Tibial nerve (tissue), 4 donors: ENCODE measurements around the gene ATP6V0E2. TPM values are rescaled to one million over a fixed set of nuclear protein-coding genes. Genes with fewer than 3 reads are reported as not detected.

ENCODE experiments used
- DNase-seq, 2 donors: peaks; one replicate each; pipeline ENCODE4 v3.0.0-alpha.2; 2019; ENCODE audit warnings: low spot score in 2 of 2
- H3K27ac ChIP-seq, 4 donors: fragments of 200-600 bp; sonication (generic) in 3 of 4; one replicate each; pipeline ENCODE4 v1.5.1; 2017 to 2019; ENCODE audit warnings: mild to moderate bottlenecking in 1 of 4
- H3K27me3 ChIP-seq, 2 donors: fragments of 200-600 bp; sonication (generic) in 1 of 2; one replicate each; pipeline versions ENCODE4 v1.5.1 to v1.6.0; 2017 to 2019
- H3K36me3 ChIP-seq, 3 donors: fragments of 200-600 bp; sonication (generic); one replicate each; pipeline ENCODE4 v1.5.1; 2018 to 2019
- H3K4me1 ChIP-seq, 4 donors: fragments of 200-600 bp; sonication (generic) in 3 of 4; one replicate each; pipeline ENCODE4 v1.5.1; 2017 to 2019
- H3K4me3 ChIP-seq, 4 donors: fragments of 200-600 bp; sonication (generic) in 3 of 4; one replicate each; pipeline ENCODE4 v1.5.1; 2017 to 2019; ENCODE audit warnings: mild to moderate bottlenecking in 1 of 4, moderate library complexity in 1 of 4
- H3K9me3 ChIP-seq, 4 donors: fragments of 200-600 bp; sonication (generic) in 3 of 4; one replicate each; pipeline ENCODE4 v1.5.1; 2017 to 2019
- CTCF ChIP-seq, 5 experiments: fragments of 200-600 bp in 3 of 5; fragments of 450-650 bp in 2 of 5; sonication (generic) in 3 of 5; IDR thresholded peaks; one replicate each; pipeline ENCODE4 v1.5.1; 2016 to 2019; ENCODE audit warnings: antibody characterized with exemption in 5 of 5, mild to moderate bottlenecking in 3 of 5, moderate library complexity in 2 of 5
- EP300 ChIP-seq, 2 donors: sonication (generic); formaldehyde crosslinking; IDR thresholded peaks; one replicate each; pipeline ENCODE4 v1.6.1; 2017; ENCODE audit warnings: antibody characterized with exemption in 2 of 2, mild to moderate bottlenecking in 1 of 2
- POLR2A ChIP-seq, 2 donors: fragments of 450-650 bp; IDR thresholded peaks; one replicate each; pipeline ENCODE4 v1.6.1; 2017; ENCODE audit warnings: antibody characterized with exemption in 2 of 2, mild to moderate bottlenecking in 2 of 2, moderate library complexity in 2 of 2
- WGBS, 2 donors: methylation state at CpG; one replicate each; pipeline ENCODE4 v1.1.5; 2018; 5-methylcytosine and 5-hydroxymethylcytosine counted together
- total RNA-seq, 4 donors: library from RNA; depleted of rRNA; stranded (reverse); fragments of >200 nt; gene quantifications; one replicate each; pipeline ENCODE4 v1.1.0, GENCODE V29; 2016

ATP6V0E2 gene
- total RNA-seq, 4 donors from 2014 or later: 28.7 to 49.5 (median 38.1) TPM

- WGBS, 2 donors: 91 to 96% methylated on average over 3 of the region's 3 CpGs
- H3K27ac ChIP-seq: no peak overlapping the region
- no peaks in the 10 kb centered on the region for H3K9me3 ChIP-seq
- no peak for DNase-seq
- TF ChIP-seq POLR2A (IDR thresholded peaks at IDR 0.05) (no peak), EP300 (IDR thresholded peaks at IDR 0.05) (no peak), CTCF (IDR thresholded peaks at IDR 0.05) (no peak)
- H3K4me3 ChIP-seq: no peak overlapping the region
- peaks cover 0 to 70% (median 7%) of the 10 kb centered on the region in 3 donors for H3K36me3 ChIP-seq
- H3K27me3 ChIP-seq: no peaks in the 10 kb centered on the region
- H3K4me1 ChIP-seq: no peaks in the 10 kb centered on the region
Observed at GRCh38 chr7:149846436-149847046, 27.2 kb upstream of the ATP6V0E2 start.

- peaks cover 0 to 88% (median 7%) of the 10 kb centered on the region in 3 donors for H3K36me3 ChIP-seq
- 86 to 89% methylated on average over 6 of the region's 6 CpGs for WGBS, 2 donors
- H3K9me3 ChIP-seq: no peaks in the 10 kb centered on the region
- H3K4me3 ChIP-seq: no peak overlapping the region
- H3K4me1 ChIP-seq: peaks cover 0 to 3% (median 0%) of the 10 kb centered on the region in 4 donors
- no peak overlapping the region for H3K27ac ChIP-seq
- H3K27me3 ChIP-seq: no peaks in the 10 kb centered on the region
- DNase-seq: no peak
- no peak for TF ChIP-seq CTCF (IDR thresholded peaks at IDR 0.05)
- TF ChIP-seq POLR2A (IDR thresholded peaks at IDR 0.05): no peak
- no peak for TF ChIP-seq EP300 (IDR thresholded peaks at IDR 0.05)
Observed at GRCh38 chr7:149849174-149849573, 24.6 kb upstream of the ATP6V0E2 start.

- WGBS, 2 donors: 76 to 80% methylated on average over 16 of the region's 16 CpGs
- Histone ChIP-seq H3K4me3 (no peak overlapping the region), H3K4me1 (peaks cover 0 to 11% (median 0%) of the 10 kb centered on the region in 4 donors), H3K27ac (no peak overlapping the region), H3K27me3 (no peaks in the 10 kb centered on the region), H3K9me3 (no peaks in the 10 kb centered on the region), H3K36me3 (peaks cover 0 to 82% (median 7%) of the 10 kb centered on the region in 3 donors)
- no peak for DNase-seq
- TF ChIP-seq POLR2A (IDR thresholded peaks at IDR 0.05) (no peak), CTCF (IDR thresholded peaks at IDR 0.05) (no peak), EP300 (IDR thresholded peaks at IDR 0.05) (no peak)
Observed at GRCh38 chr7:149850007-149850594, 23.7 kb upstream of the ATP6V0E2 start.

GRCh38 chr7:149850716-149851115, 23.1 kb upstream of the ATP6V0E2 start:
- Histone ChIP-seq H3K27me3 (no peaks in the 10 kb centered on the region), H3K4me1 (peaks cover 0 to 16% (median 0%) of the 10 kb centered on the region in 4 donors), H3K36me3 (peaks cover 0 to 76% (median 7%) of the 10 kb centered on the region in 3 donors), H3K9me3 (no peaks in the 10 kb centered on the region), H3K27ac (no peak overlapping the region), H3K4me3 (no peak overlapping the region)
- TF ChIP-seq POLR2A (IDR thresholded peaks at IDR 0.05): no peak
- no peak for TF ChIP-seq EP300 (IDR thresholded peaks at IDR 0.05)
- TF ChIP-seq CTCF (IDR thresholded peaks at IDR 0.05): no peak
- DNase-seq: no peak
- WGBS, 2 donors: 71 to 73% methylated on average over 4 of the region's 4 CpGs

- peaks cover 0 to 21% (median 0%) of the 10 kb centered on the region in 4 donors for H3K4me1 ChIP-seq
- H3K4me3 ChIP-seq: no peak overlapping the region
- no peak for TF ChIP-seq POLR2A (IDR thresholded peaks at IDR 0.05)
- no peak for TF ChIP-seq CTCF (IDR thresholded peaks at IDR 0.05)
- TF ChIP-seq EP300 (IDR thresholded peaks at IDR 0.05): no peak
- DNase-seq: no peak
- H3K27ac ChIP-seq: no peak overlapping the region
- H3K27me3 ChIP-seq: no peaks in the 10 kb centered on the region
- H3K36me3 ChIP-seq: peaks cover 0 to 76% (median 7%) of the 10 kb centered on the region in 3 donors
- no peaks in the 10 kb centered on the region for H3K9me3 ChIP-seq
- 90 to 92% methylated on average over 9 of the region's 9 CpGs for WGBS, 2 donors
Observed at GRCh38 chr7:149851449-149851848, 22.3 kb upstream of the ATP6V0E2 start.
